GM23338 (cell line): ENCODE data around the gene PIGR. TPM values are rescaled to one million over a fixed set of nuclear protein-coding genes. Genes with fewer than 3 reads are reported as not detected.

Experiments
- ATAC-seq: fragments of 200-7000 bp; cut with Tn5 transposase; 3 replicates; pipeline ENCODE4 v1.9.1; 2020
- DNase-seq: peaks from one replicate; pipeline ENCODE4 v3.0.0-alpha.2; 2015; ENCODE audit warnings: low spot score
- H2AFZ ChIP-seq: fragments of 200-600 bp; sonication (generic); 2 replicates; pipeline ENCODE4 v1.8.0; 2016; ENCODE audit warnings: antibody characterized with exemption, mild to moderate bottlenecking, moderate library complexity
- H3F3A ChIP-seq: fragments of 200-600 bp; sonication (generic); replicated peaks from 2 replicates; pipeline ENCODE4 v1.8.0; 2017; ENCODE audit warnings: antibody characterized with exemption, mixed run types, low read depth
- H3K27ac ChIP-seq: fragments of 200-600 bp; sonication (generic); 2 replicates; pipeline ENCODE4 v1.6.1; 2016; ENCODE audit warnings: low read depth
- H3K27me3 ChIP-seq: fragments of 200-600 bp; sonication (generic); 2 replicates; pipeline ENCODE4 v1.8.0; 2016; ENCODE audit warnings: mild to moderate bottlenecking, mixed run types, moderate library complexity; ENCODE audit not compliant: insufficient read depth
- H3K36me3 ChIP-seq: fragments of 200-600 bp; sonication (generic); 2 replicates; pipeline ENCODE4 v1.8.0; 2016; ENCODE audit warnings: mild to moderate bottlenecking; ENCODE audit not compliant: insufficient read depth
- H3K4me1 ChIP-seq: fragments of 200-600 bp; sonication (generic); 2 replicates; pipeline ENCODE4 v1.8.0; 2016; ENCODE audit warnings: mild to moderate bottlenecking, moderate library complexity; ENCODE audit not compliant: insufficient read depth
- H3K4me2 ChIP-seq: fragments of 200-600 bp; sonication (generic); 2 replicates; pipeline ENCODE4 v1.7.1; 2017; ENCODE audit warnings: mixed run types
- H3K4me3 ChIP-seq: fragments of 200-600 bp; sonication (generic); 2 replicates; pipeline ENCODE4 v1.6.1; 2016; ENCODE audit warnings: mixed run types
- H3K79me2 ChIP-seq: fragments of 200-600 bp; sonication (generic); replicated peaks from 2 replicates; pipeline ENCODE4 v1.8.0; 2017; ENCODE audit warnings: mild to moderate bottlenecking; ENCODE audit not compliant: insufficient read depth
- H3K9me2 ChIP-seq: fragments of 200-600 bp; sonication (generic); 2 replicates; pipeline ENCODE4 v1.8.0; 2017; ENCODE audit not compliant: insufficient read depth
- H4K20me1 ChIP-seq: fragments of 200-600 bp; sonication (generic); replicated peaks from 2 replicates; pipeline ENCODE4 v1.8.0; 2017; ENCODE audit warnings: mild to moderate bottlenecking; ENCODE audit not compliant: insufficient read depth
- H3K27ac Mint-ChIP-seq: 2 replicates; pipeline ENCODE4 v1.8.0; 2020; ENCODE audit warnings: inconsistent platforms, mild to moderate bottlenecking, moderate library complexity, mixed read lengths
- H3K27me3 Mint-ChIP-seq: 3 replicates; pipeline ENCODE4 v1.8.0; 2022; ENCODE audit warnings: low read depth, mild to moderate bottlenecking, moderate library complexity, mixed read lengths, inconsistent platforms; ENCODE audit not compliant: insufficient read depth, poor library complexity
- H3K36me3 Mint-ChIP-seq: 3 replicates; pipeline ENCODE4 v1.8.0; 2021; ENCODE audit warnings: low read depth, mild to moderate bottlenecking, inconsistent platforms, moderate library complexity, mixed read lengths
- H3K4me1 Mint-ChIP-seq: 3 replicates; pipeline ENCODE4 v1.8.0; 2020; ENCODE audit warnings: mild to moderate bottlenecking, inconsistent platforms, mixed read lengths
- H3K4me3 Mint-ChIP-seq: 3 replicates; pipeline ENCODE4 v1.8.0; 2021; ENCODE audit warnings: moderate library complexity, mild to moderate bottlenecking, inconsistent platforms, mixed read lengths
- H3K9me3 Mint-ChIP-seq: 3 replicates; pipeline ENCODE4 v1.8.0; 2020; ENCODE audit warnings: moderate library complexity, mild to moderate bottlenecking, inconsistent platforms, mixed read lengths
- CREB1 ChIP-seq: fragments of 250-450 bp; sonication (Bioruptor Pico); IDR thresholded peaks from 2 replicates; pipeline ENCODE4 v1.5.0; 2020; ENCODE audit warnings: low read depth, mild to moderate bottlenecking, moderate library complexity
- NANOG ChIP-seq: IDR thresholded peaks from 2 replicates; pipeline ENCODE4 v1.6.1; 2016; ENCODE audit warnings: antibody characterized with exemption, borderline replicate concordance
- REST ChIP-seq: IDR thresholded peaks from one replicate; pipeline ENCODE4 v1.6.1; 2018; ENCODE audit warnings: antibody characterized with exemption; ENCODE audit not compliant: unreplicated experiment
- polyA plus RNA-seq: library from polyadenylated mRNA; unstranded; fragments of >200 nt; fragmentation: Nextera tagmentation; extraction: Ambion mirVana; gene quantifications from 2 replicates; pipeline ENCODE4 v1.2.1, GENCODE V29; 2016
- total RNA-seq: library from RNA; depleted of rRNA; stranded (reverse); fragments of >200 nt; shearing (Covaris generic); gene quantifications from 2 replicates; pipeline ENCODE4 v1.2.3, GENCODE V29; 2014
- TF ChIP-seq, protein P1 (sequence below): fragments of 250-450 bp; sonication (Bioruptor Pico); IDR thresholded peaks from 2 replicates; pipeline ENCODE4 v1.5.0; 2020; ENCODE audit warnings: mild to moderate bottlenecking, moderate library complexity
- TF ChIP-seq, protein P2 (sequence below), 2 experiments: fragments of 200-600 bp in 1 of 2; sonication (generic) in 1 of 2; conservative IDR thresholded peaks; 2 replicates each; pipeline versions ENCODE4 v1.5.1 to v1.6.1; 2016 to 2017; ENCODE audit warnings: antibody characterized with exemption in 2 of 2, low read depth in 2 of 2, mild to moderate bottlenecking in 2 of 2, moderate library complexity in 1 of 2

The PIGR gene
- total and polyA plus RNA-seq, 2 experiments from 2014 or later, result not detected

GRCh38 chr1:206951318-206952100 is 5.2 kb upstream of the PIGR start:
- ATAC-seq (no peak), DNase-seq (no peak)
- TF ChIP-seq, protein P1, sequence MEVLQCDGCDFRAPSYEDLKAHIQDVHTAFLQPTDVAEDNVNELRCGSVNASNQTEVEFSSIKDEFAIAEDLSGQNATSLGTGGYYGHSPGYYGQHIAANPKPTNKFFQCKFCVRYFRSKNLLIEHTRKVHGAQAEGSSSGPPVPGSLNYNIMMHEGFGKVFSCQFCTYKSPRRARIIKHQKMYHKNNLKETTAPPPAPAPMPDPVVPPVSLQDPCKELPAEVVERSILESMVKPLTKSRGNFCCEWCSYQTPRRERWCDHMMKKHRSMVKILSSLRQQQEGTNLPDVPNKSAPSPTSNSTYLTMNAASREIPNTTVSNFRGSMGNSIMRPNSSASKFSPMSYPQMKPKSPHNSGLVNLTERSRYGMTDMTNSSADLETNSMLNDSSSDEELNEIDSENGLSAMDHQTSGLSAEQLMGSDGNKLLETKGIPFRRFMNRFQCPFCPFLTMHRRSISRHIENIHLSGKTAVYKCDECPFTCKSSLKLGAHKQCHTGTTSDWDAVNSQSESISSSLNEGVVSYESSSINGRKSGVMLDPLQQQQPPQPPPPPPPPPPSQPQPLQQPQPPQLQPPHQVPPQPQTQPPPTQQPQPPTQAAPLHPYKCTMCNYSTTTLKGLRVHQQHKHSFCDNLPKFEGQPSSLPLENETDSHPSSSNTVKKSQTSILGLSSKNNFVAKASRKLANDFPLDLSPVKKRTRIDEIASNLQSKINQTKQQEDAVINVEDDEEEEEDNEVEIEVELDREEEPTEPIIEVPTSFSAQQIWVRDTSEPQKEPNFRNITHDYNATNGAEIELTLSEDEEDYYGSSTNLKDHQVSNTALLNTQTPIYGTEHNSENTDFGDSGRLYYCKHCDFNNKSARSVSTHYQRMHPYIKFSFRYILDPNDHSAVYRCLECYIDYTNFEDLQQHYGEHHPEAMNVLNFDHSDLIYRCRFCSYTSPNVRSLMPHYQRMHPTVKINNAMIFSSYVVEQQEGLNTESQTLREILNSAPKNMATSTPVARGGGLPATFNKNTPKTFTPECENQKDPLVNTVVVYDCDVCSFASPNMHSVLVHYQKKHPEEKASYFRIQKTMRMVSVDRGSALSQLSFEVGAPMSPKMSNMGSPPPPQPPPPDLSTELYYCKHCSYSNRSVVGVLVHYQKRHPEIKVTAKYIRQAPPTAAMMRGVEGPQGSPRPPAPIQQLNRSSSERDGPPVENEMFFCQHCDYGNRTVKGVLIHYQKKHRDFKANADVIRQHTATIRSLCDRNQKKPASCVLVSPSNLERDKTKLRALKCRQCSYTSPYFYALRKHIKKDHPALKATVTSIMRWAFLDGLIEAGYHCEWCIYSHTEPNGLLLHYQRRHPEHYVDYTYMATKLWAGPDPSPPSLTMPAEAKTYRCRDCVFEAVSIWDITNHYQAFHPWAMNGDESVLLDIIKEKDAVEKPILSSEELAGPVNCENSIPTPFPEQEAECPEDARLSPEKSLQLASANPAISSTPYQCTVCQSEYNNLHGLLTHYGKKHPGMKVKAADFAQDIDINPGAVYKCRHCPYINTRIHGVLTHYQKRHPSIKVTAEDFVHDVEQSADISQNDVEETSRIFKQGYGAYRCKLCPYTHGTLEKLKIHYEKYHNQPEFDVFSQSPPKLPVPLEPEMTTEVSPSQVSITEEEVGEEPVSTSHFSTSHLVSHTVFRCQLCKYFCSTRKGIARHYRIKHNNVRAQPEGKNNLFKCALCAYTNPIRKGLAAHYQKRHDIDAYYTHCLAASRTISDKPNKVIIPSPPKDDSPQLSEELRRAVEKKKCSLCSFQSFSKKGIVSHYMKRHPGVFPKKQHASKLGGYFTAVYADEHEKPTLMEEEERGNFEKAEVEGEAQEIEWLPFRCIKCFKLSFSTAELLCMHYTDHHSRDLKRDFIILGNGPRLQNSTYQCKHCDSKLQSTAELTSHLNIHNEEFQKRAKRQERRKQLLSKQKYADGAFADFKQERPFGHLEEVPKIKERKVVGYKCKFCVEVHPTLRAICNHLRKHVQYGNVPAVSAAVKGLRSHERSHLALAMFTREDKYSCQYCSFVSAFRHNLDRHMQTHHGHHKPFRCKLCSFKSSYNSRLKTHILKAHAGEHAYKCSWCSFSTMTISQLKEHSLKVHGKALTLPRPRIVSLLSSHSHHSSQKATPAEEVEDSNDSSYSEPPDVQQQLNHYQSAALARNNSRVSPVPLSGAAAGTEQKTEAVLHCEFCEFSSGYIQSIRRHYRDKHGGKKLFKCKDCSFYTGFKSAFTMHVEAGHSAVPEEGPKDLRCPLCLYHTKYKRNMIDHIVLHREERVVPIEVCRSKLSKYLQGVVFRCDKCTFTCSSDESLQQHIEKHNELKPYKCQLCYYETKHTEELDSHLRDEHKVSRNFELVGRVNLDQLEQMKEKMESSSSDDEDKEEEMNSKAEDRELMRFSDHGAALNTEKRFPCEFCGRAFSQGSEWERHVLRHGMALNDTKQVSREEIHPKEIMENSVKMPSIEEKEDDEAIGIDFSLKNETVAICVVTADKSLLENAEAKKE (CRISPR knock-in tag), result no peak
- TF ChIP-seq, protein P2, sequence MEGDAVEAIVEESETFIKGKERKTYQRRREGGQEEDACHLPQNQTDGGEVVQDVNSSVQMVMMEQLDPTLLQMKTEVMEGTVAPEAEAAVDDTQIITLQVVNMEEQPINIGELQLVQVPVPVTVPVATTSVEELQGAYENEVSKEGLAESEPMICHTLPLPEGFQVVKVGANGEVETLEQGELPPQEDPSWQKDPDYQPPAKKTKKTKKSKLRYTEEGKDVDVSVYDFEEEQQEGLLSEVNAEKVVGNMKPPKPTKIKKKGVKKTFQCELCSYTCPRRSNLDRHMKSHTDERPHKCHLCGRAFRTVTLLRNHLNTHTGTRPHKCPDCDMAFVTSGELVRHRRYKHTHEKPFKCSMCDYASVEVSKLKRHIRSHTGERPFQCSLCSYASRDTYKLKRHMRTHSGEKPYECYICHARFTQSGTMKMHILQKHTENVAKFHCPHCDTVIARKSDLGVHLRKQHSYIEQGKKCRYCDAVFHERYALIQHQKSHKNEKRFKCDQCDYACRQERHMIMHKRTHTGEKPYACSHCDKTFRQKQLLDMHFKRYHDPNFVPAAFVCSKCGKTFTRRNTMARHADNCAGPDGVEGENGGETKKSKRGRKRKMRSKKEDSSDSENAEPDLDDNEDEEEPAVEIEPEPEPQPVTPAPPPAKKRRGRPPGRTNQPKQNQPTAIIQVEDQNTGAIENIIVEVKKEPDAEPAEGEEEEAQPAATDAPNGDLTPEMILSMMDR (conservative IDR thresholded peaks at IDR 0.05; ENCODE audit: low read depth in 2 of 2), result no peak
- TF ChIP-seq NANOG (no peak), CREB1 (no peak), REST (no peak)
- Mint-ChIP-seq H3K36me3 (no peaks in the 10 kb centered on the region), H3K4me3 (no peak overlapping the region), H3K9me3 (no peaks in the 10 kb centered on the region), H3K4me1 (no peaks in the 10 kb centered on the region), H3K27me3 (peaks cover 5% of the 10 kb centered on the region), H3K27ac (no peak overlapping the region)
- no peak overlapping the region for H3K4me3 ChIP-seq
- H3K27ac ChIP-seq, result no peak overlapping the region
- peaks cover 4% of the 10 kb centered on the region; the same call in 1 of the 2 replicates for H3K9me2 ChIP-seq
- no peak overlapping the region for H2AFZ ChIP-seq
- no peaks in the 10 kb centered on the region for H3K79me2 ChIP-seq
- no peaks in the 10 kb centered on the region for H3K36me3 ChIP-seq
- no peaks in the 10 kb centered on the region for H3K27me3 ChIP-seq
- no peaks in the 10 kb centered on the region for H4K20me1 ChIP-seq
- no peak overlapping the region for H3K4me2 ChIP-seq
- H3F3A ChIP-seq, result no peaks in the 10 kb centered on the region
- H3K4me1 ChIP-seq, result no peaks in the 10 kb centered on the region
